GM20431 (cell line): ENCODE measurements around the gene SLC2A4.

ENCODE experiments used
- in situ Hi-C: fragments of 300-500 bp; cut with MseI, MboI; formaldehyde crosslinking; loops from one replicate; pipeline ENCODE4 v1.15.0; 2020; ENCODE audit warnings: low sequenced_read_pairs; ENCODE audit not compliant: unreplicated experiment

The SLC2A4 gene

DNA sequence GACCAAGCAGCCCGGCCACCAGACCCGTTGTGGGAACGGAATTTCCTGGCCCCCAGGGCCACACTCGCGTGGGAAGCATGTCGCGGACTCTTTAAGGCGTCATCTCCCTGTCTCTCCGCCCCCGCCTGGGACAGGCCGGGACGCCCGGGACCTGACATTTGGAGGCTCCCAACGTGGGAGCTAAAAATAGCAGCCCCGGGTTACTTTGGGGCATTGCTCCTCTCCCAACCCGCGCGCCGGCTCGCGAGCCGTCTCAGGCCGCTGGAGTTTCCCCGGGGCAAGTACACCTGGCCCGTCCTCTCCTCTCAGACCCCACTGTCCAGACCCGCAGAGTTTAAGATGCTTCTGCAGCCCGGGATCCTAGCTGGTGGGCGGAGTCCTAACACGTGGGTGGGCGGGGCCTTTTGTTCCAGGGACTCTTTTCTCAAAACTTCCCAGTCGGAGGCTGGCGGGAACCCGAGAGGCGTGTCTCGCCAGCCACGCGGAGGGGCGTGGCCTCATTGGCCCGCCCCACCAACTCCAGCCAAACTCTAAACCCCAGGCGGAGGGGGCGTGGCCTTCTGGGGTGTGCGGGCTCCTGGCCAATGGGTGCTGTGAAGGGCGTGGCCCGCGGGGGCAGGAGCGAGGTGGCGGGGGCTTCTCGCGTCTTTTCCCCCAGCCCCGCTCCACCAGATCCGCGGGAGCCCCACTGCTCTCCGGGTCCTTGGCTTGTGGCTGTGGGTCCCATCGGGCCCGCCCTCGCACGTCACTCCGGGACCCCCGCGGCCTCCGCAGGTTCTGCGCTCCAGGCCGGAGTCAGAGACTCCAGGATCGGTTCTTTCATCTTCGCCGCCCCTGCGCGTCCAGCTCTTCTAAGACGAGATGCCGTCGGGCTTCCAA lies at the start of gene SLC2A4:
Gene SLC2A4 (plus strand): TSS at position 645 of the 879 bp plus-strand sequence. CDS start 217 bp downstream, at position 862.
- in situ Hi-C loops, result loop anchor here (25.0 kb wide), 1 partner anchor 219 kb away; no protein-coding TSS in a partner anchor

DNA sequence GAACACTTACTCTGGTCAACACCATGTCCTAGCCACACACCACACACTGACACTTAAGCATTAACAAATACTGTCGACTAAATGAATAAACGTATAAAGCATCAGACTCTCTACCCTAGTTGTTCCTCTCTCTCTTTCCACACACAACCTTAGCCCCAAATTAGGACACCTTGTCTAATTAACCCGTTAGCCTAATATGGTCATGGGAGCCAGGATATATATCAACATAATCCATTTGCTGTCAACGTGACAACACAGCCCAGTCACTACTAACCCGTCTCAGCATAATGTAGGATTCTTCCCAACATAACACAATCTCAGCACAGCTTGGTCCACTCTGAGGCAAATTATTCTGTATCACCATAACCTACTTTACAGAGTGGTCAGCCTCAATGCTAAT lies 49.4 kb upstream of the SLC2A4 start:
- in situ Hi-C loops, result no loop called here

DNA sequence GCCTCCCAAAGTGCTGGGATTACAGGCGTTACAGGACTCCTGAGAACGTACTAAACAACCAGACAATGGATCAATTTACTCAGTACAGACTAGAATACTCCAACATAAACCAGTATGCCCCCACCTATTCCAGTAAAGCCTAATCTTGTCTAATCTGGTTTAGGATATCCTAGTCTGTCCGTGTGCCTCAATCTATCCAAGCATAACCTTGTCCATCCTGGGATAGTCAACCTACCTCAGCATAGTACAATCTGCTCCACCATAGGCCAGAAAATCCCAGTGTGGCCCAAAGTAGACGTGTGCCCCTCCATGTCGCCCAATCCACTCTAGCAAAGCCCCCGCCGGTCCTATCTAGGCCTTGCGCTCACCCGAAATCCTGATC lies 47.8 kb upstream of the SLC2A4 start:
- in situ Hi-C loops, result no loop called here

- in situ Hi-C loops, result no loop called here
Observed at GRCh38 chr17:7234083-7234951, 47.2 kb upstream of the SLC2A4 start, which contains the start of gene DVL2. TSS of gene DVL2 (minus strand) at chr17:7234517. CDS start at chr17:7234262, 255 bp downstream.

GRCh38 chr17:7235693-7236665 lies 45.5 kb upstream of the SLC2A4 start:
- in situ Hi-C loops, result no loop called here

DNA sequence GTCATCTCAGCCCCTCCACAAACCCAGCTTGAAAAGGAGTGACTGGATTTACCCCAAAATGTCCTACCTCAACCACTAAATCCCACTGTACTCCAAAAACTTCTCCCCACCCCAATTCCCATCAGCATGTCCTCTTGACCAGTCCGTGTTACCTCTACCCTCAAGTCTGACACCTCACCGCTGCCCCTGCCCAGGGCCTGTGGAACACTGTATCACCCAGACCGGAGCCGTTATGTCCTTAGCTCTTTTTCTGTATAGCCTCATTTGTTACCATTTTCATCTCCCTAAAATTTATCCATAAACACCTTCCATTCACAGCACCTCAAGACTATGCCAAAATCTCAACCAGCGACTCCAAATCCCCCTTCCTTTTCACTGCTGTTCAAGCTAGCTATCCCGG lies 44.7 kb upstream of the SLC2A4 start:
- in situ Hi-C loops, result no loop called here

- in situ Hi-C loops, result no loop called here
Observed at GRCh38 chr17:7237266-7237760, 44.2 kb upstream of the SLC2A4 start.

GRCh38 chr17:7237761-7238419 lies 43.6 kb upstream of the SLC2A4 start:
- in situ Hi-C loops, result no loop called here

GRCh38 chr17:7238420-7239090 lies 43.0 kb upstream of the SLC2A4 start:
- in situ Hi-C loops, result no loop called here

DNA sequence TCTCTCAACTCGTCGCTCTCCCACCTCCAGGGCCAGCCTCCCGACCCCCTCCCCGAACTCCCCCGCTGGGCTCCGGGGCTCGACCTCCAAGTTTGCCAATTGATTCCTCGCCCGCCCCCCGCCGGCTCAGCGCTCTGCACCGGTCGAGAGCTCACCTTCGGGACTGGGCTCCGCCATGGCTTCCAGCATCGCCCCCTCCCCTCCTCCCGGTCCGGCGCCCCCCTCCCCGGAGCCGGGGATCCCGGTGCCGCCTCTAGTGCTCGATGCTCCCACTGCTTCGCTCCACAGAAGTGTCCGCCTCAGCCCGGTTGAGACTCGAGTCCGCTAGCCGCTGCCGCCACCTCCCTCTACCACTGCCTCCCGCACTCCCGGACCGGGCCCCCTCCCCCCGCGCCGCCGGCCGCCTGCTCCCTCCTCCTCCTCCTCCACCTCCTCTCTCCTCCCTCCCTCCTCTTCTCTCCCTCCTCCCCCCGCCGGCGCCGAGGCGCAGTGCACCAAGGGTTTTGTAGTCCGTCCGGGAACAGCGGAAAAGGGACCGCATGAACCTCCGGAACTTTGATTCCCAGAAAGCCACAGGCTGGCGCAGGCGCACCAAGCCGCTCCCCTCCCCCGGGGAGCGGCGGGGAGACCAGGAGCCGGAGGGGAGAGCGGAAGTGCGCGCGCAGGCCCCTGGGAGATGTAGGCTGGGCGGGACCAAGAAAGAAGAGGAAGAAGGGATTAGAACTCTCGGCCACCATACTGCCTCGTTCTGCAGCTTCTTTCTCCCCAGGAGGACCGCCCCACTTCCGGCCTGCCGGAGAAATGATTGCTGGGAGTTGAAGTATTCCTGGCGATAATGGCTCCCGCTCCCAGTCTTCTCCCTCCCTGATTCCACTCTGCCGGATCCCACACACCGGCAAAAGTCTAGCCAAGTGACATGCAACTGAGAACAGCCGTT lies 42.2 kb upstream of the SLC2A4 start, which contains the start of gene PHF23:
Gene PHF23 (minus strand): TSS at position 367 of the 937 bp plus-strand sequence. CDS start 178 bp downstream, at position 189.
- in situ Hi-C loops, result no loop called here

- in situ Hi-C loops, result no loop called here
Observed at GRCh38 chr17:7240375-7240774, 41.1 kb upstream of the SLC2A4 start.

- in situ Hi-C loops, result no loop called here
Observed at GRCh38 chr17:7241090-7241733, 40.3 kb upstream of the SLC2A4 start.

DNA sequence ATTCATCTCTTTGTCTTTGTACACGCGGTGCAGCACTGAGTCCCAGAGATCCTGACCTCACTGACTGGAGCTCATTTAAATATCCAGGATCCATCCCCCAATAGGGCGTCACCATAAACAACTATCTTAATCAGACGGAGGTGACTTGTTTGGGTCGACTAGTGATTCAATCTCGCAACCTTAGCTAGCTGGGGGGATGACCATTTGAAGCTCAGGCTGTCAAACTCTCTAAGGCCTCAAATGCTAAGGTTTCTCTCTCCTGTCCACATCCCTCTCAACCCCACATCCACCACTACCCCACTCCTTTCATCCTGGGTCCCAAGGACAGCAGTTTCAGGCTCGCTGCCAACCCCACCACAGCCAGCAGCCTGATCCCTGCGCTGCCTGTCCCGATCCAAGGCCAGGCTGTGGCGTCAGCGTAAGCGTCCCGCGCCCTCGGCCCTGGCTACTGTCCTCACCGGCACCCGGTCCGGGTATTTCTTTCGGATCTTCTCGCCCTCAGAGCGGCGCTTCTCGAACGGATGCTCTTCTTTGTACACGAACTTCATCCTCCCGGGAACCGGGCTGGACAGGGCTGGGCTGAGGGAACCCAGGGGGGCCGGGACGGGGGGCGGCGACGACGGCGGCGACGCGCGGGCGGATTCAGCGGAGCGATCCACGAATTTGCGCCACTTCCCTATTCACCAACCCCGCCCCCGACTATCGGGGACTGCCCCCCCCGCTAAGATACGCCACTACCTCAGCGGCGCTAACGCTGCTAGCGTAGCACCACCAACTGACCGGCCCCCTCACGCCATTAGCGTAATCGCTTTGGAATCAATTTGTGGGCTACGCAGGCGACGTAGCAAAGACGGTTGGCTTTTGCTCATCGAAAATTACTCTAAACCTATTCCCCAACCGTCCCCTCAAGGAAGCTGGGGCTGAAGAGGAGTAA lies 39.5 kb upstream of the SLC2A4 start, which contains the start of gene GABARAP:
Gene GABARAP (minus strand): TSS at position 667 of the 934 bp plus-strand sequence. CDS start 119 bp downstream, at position 548.
- in situ Hi-C loops, result no loop called here

- in situ Hi-C loops, result no loop called here
Observed at GRCh38 chr17:7242717-7243452, 38.6 kb upstream of the SLC2A4 start.

DNA sequence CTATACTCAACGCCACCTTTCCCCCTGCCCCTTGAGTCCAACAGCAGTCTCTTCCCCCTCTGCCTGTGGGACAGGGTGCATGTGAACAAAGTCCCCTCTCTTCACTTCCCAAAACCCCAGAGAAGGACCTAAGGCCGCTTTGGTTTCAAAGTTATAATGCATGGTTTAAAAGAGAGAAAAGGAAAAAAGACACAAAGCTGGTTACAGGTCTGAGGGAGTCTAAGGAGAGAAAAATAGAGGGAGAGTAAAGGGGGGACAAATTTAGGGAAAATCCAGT lies 38.1 kb upstream of the SLC2A4 start:
- in situ Hi-C loops, result no loop called here
